GM19240 (cell line): ENCODE measurements around the gene RTKN.
"Not testable (repeated sequence)": the region's sequence is repeated elsewhere in the genome, so short reads cannot be mapped to it uniquely, and the experiment has no call there.

ENCODE experiments used
- DNase-seq: peaks from one replicate; pipeline ENCODE4 v3.0.0; 2011; ENCODE audit warnings: low spot score; ENCODE audit not compliant: insufficient read length

RTKN gene

DNA sequence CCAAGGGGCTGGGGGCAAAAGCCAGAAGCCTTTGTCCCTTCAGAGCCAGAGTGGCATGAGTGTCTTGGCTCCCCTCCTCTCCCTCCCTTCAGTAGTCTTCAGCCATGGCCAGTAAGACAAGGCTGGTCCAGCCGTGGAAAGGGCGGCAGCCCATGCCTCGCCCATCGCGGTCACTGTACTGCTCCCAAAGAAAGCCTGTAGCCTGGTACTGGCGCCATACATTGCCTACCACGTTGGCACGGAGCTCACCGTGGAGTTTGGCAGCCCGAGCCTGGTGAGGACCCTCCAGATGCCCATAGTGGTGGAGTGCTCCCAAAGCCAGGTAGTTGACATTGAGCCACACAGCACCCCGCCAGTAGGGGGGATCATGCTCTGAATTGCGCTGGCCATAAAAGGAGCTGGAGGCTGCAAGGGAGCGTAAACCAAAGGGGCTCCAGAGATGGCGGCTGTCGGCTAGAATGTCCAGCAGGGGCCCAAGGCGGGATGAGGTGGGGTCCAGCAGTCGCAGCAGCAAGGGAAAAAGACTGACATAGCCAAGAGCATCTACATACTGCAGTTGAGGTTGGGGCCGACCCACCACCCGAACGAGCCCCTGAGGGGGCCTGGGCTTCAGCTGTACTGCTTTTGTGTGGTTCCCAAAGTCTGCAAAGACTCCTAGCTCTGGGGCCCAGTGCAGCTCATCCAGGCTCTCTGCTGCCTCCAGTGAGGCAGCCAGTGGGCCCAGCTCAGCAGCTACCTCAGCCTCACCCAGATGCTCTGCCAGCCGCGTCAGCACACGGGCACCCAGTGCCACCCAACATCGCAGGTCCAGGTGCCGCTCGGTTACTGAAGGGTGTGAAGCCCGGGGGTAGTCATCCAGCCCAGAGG, 19.7 kb upstream of the RTKN start:
- no peak for DNase-seq

- DNase-seq, result not testable (repeated sequence)
Measured at GRCh38 chr2:74460187-74460586, 18.4 kb upstream of the RTKN start.

DNA sequence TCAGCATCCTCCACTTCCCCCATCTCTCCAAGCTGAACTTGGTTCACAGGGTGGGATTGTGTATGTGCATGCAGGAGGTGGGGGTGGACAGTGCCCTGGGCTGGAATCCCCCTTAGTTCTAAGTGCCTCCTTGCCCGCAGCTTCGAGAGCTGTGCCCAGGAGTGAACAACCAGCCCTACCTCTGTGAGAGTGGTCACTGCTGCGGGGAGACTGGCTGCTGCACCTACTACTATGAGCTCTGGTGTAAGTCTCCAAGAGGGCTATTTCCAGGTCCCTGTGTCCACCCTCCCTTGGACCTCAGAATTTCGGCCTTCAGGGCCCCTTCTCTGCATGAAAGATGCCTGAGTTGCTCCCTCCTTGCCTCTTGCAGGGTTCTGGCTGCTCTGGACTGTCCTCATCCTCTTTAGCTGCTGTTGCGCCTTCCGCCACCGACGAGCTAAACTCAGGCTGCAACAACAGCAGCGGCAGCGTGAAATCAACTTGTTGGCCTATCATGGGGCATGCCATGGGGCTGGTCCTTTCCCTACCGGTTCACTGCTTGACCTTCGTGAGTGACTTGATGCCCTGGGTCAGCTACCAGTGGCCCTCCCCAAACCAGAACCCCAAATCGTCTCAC, 17.9 kb upstream of the RTKN start:
- not testable (repeated sequence) for DNase-seq

DNA sequence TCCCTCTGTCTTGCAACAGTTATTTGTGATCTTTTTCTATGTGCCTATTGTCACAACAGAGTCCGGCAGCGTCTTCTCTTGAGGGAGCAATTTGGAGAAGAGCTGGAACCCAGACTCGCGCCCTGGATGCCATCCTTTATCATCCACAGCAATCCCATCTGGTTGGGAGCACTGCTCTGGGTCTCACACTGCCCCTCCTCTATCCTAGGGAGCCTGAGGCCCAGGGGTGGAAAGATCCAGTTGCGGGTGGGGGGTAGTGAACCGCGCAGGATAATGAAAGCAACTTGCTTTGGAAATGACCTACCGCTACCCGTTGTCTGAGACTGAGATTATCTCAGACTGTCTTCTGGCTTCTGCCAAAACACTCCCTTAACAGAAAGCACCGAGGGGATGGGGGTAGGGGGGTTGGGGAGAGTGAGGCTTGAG, 17.2 kb upstream of the RTKN start:
- DNase-seq, result no peak

DNA sequence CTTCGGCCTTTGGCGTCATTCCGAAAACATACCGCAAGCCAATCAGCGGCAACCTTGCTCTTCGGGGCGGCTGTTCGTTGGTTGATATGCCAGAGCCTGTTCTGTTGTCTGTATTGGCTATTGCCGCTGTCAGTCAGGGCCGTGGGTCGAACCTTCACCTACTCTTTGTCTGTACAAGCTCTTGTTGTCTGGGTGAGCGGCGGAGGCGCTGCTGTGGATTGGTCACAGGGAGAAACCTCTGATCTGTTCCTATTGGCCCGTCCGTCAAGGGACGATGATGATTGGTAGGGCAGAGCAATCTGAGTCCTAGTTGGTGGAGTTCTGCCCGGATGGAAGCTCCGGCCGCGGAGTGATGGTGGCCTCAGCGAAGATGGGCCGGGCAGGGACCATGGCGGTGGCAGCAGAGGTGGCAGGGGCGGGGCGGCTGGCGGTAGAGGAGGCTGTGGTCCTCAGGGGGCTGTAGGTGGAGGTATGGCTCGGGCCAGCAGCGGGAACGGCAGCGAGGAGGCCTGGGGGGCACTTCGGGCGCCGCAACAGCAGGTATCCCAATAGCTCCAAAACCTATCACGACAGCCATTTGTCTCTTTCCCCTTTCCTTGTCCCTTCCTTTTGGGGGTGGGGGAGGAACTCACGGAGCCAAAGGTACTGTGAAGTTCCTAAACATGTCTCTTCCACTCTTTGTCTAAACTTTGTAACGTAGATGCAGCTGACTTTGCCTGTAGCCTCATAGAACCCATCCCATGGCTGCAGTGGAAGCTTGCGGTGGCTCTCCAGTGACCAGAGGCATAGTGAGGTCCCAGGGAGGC, 16.6 kb upstream of the RTKN start, which contains the start of gene WBP1:
Gene WBP1, plus strand, starts transcription at position 307 of the 806 bp plus-strand sequence. Its CDS starts 165 bp downstream, at position 472.
- DNase-seq, result peak; percentile 80

GRCh38 chr2:74457549-74458131, 15.9 kb upstream of the RTKN start:
- DNase-seq, result no peak

GRCh38 chr2:74457129-74457548, 15.4 kb upstream of the RTKN start:
- no peak for DNase-seq

DNA sequence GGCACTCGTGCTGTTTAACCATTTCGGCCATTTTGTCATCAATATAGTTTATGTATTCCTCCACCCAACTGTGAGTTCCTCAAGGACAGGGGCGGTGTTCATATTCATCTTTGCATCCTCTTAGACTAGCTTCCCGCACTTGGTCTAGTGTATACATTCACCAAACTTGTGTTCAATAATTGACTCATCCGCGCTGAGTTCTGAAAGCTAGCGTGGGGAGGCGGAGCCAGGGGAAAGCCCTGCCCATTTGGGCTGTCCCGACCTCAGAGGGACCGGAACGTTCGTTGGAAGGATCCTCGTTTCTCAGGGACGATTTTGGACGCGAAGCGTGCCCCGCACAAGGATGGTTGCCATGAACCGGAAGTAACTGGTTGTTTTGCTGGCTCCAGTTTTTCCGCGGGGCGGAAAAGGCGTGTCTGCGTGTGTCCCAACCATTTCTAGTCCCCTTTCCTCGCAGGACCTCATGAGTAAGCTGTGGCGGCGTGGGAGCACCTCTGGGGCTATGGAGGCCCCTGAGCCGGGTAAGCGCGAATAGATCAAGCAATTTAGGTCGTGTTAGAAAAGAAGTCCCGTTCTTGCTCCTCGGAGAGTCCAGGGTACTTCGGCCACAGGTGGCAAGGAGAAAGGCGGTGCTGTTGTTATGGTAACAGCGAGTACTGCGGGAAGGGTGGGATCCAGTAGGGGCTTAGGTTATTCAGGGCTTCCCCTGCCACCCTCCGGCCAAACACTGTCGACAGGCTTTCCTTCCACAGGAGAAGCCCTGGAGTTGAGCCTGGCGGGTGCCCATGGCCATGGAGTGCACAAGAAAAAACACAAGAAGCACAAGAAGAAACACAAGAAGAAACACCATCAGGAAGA, 13.1 kb upstream of the RTKN start, which contains the start of gene INO80B:
Gene INO80B, plus strand, starts transcription at position 434 of the 858 bp plus-strand sequence. Its CDS starts 30 bp downstream, at position 464.
- DNase-seq, result peak; percentile 65

GRCh38 chr2:74450570-74451190, 8.9 kb upstream of the RTKN start:
- DNase-seq, result no peak

- no peak for DNase-seq
Measured at GRCh38 chr2:74448771-74449170, 7.0 kb upstream of the RTKN start.

DNA sequence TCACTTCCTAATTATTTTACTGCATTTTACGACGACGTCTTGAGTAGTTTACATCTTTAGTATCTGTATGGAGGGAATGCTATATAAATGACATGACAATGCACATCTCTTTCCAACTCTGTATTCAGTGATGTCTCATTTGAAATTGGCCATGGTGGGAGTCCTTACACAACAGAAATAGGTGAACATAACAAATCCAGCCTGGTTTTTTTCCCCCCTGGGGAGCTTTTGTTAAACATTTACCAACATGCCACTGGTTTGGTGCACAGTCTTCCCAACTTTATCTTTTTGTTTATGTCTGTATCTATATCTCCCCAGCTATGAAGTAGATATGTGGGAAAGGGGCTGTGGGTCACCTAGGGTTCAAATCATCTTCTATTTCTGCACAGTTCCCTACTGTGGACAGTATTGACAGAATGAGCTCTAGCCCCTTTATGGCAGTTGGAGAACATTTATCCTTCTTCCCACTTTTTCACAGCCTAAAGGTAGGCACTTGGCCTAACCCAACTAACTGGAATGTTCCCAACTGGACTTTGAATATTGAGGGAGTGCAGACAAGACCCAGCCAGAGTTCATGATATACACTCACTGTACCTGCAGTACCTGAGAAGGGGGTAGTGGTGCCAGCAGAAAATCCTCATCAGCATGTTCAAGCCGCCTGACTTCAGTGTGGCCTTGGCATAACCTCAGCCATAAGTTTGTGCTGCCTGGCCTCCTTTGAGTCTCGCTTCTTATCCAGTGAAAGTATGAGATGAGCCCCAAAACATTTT, 5.7 kb upstream of the RTKN start:
- no peak for DNase-seq

DNA sequence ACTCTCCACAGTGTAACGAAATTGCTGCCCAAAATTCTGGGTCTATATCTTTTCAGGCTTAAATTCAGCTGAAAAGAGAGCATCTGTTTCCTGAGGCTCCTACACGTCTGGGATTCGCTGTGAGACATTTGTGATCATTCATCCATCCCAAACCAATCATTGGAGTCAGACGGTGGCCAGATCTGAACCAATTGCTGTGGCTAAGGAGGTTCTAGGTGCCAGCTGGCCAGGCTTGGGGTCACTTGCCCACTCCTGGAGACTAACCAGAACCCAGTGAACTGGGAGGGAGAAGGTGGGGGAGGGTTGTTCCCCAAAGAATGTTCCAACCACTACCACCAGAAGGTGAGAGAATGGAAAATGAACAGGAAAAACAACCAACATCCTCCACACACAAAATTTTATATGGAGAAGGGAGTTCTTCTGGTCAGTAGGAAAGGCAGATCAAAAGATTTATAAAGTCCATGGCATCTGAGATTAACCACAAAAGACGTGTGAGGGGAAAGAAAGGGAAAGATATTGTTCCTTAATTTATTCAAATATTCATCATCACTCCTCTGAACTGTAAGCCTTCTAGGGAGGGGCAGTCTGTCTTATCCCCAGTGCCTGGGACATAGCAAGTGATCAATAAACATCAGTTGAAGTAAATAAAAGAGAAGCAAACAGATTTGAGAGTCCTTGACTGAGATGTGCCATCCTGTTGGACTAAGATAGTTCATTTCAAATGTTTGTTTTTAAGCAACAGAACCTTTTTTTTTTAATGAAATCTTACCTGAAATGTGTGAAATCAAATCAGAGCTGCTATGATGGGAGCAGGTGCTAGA, 3.0 kb upstream of the RTKN start:
- DNase-seq, result no peak

GRCh38 chr2:74442483-74443297, 953 bp upstream of the RTKN start:
- not testable (repeated sequence) for DNase-seq

GRCh38 chr2:74441170-74441689, 507 bp downstream of the RTKN start:
- DNase-seq, result no peak

- DNase-seq, result peak; percentile 97
Measured at GRCh38 chr2:74440378-74441169, 1.2 kb downstream of the RTKN start.

DNA sequence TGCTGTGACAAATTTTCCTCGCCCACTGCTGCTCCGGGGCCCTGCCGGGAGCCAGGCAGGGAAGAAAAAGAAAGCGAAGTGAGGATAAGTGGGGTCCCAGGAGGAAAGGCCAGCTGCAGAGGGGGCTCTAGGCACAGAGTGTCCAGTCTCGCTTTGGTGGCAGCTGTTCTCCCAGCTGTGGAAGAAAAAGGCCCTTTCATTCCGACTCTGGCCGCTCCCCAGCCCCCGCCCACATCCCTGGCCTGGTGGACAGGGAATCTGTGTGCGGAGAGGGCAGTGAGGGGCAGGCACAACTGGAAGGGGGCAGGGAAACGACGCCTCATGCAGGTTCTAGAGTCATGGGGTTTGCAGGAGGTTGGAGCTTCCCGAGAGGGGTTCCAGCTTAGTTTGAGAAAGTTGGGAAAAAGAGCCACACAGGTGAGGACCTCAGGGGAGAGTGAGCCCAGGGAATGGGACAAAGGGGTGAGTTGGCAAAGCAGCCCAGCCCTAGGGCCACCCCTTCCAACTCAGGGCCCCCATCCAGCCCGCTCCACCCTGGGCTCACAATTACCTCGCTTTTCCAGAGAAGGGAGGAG, 1.8 kb downstream of the RTKN start:
- no peak for DNase-seq
